GM12891 (cell line): Measurements from ENCODE around the gene CBFA2T3.
"Not testable (repeated sequence)": the region's sequence is repeated elsewhere in the genome, so short reads cannot be mapped to it uniquely, and the experiment has no call there.

Experiments used
- DNase-seq: peaks from one replicate; pipeline ENCODE4 v3.0.0; 2011; ENCODE audit warnings: low spot score; ENCODE audit not compliant: insufficient read length
- FAIRE-seq: peaks from 2 replicates; lab custom pipeline; 2011; peaks lifted over from hg19 to GRCh38; lab: Jason Lieb, UNC
- PAX5 ChIP-seq: IDR thresholded peaks from 2 replicates; pipeline ENCODE4 v1.6.1; 2011; ENCODE audit warnings: low read length, moderate library complexity, mild to moderate bottlenecking; ENCODE audit not compliant: insufficient read depth, severe bottlenecking
- POLR2A ChIP-seq: IDR thresholded peaks from 2 replicates; pipeline ENCODE4 v1.6.1; 2011; ENCODE audit warnings: low read depth, low read length, control low read depth
- POLR2AphosphoS5 ChIP-seq: IDR thresholded peaks from 2 replicates; pipeline ENCODE4 v1.6.1; 2011; ENCODE audit warnings: low read depth, low read length, control low read depth
- POU2F2 ChIP-seq: IDR thresholded peaks from 2 replicates; pipeline ENCODE4 v1.6.1; 2011; ENCODE audit warnings: low read depth, mild to moderate bottlenecking, control low read depth, low read length, moderate library complexity
- SPI1 ChIP-seq: IDR thresholded peaks from 2 replicates; pipeline ENCODE4 v1.6.1; 2011; ENCODE audit warnings: low read depth, low read length, control low read depth
- TAF1 ChIP-seq: IDR thresholded peaks from 2 replicates; pipeline ENCODE4 v1.6.1; 2011; ENCODE audit warnings: low read depth, low read length, control low read depth

The CBFA2T3 gene

GRCh38 chr16:89011909-89012621 lies 35.1 kb upstream of the CBFA2T3 start:
- DNase-seq (no peak), FAIRE-seq (no peak)

GRCh38 chr16:89010210-89010925 lies 33.4 kb upstream of the CBFA2T3 start:
- no peak for TF ChIP-seq POLR2A
- no peak for TF ChIP-seq SPI1
- TF ChIP-seq PAX5: no peak
- no peak for TF ChIP-seq TAF1
- no peak for TF ChIP-seq POLR2AphosphoS5
- no peak for TF ChIP-seq POU2F2
- FAIRE-seq (no peak), DNase-seq (no peak)

More at GRCh38 chr16:89011909-89012621, 35.1 kb upstream of the CBFA2T3 start:
- TF ChIP-seq PAX5 (no peak), POU2F2 (no peak), TAF1 (no peak), SPI1 (no peak), POLR2AphosphoS5 (no peak), POLR2A (no peak)

- DNase-seq (no peak), FAIRE-seq (no peak)
- TF ChIP-seq POU2F2 (no peak), PAX5 (no peak), TAF1 (no peak), SPI1 (no peak), POLR2A (no peak), POLR2AphosphoS5 (no peak)
Observed at GRCh38 chr16:89009343-89010209, 32.6 kb upstream of the CBFA2T3 start.

DNA sequence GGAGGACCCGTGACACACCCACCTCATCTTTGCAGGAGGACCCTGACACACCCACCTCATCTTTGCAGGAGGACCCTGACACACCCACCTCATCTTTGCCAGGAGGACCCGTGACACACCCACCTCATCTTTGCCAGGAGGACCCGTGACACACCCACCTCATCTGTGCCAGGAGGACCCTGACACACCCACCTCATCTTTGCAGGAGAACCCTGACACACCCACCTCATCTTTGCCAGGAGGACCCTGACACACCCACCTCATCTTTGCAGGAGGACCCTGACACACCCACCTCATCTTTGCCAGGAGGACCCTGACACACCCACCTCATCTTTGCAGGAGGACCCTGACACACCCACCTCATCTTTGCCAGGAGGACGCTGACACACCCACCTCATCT lies 31.8 kb upstream of the CBFA2T3 start:
- not testable (repeated sequence) for DNase-seq
- peak; percentile 50 for FAIRE-seq

GRCh38 chr16:89007371-89008249 lies 30.6 kb upstream of the CBFA2T3 start:
- FAIRE-seq (no peak), DNase-seq (no peak)
- TF ChIP-seq POU2F2: no peak
- TF ChIP-seq POLR2AphosphoS5: no peak
- no peak for TF ChIP-seq POLR2A
- TF ChIP-seq PAX5: no peak
- no peak for TF ChIP-seq SPI1
- no peak for TF ChIP-seq TAF1

GRCh38 chr16:89006036-89006752 lies 29.2 kb upstream of the CBFA2T3 start:
- TF ChIP-seq SPI1: no peak
- no peak for TF ChIP-seq POU2F2
- no peak for TF ChIP-seq POLR2A
- TF ChIP-seq PAX5: no peak
- TF ChIP-seq TAF1: no peak
- no peak for TF ChIP-seq POLR2AphosphoS5
- FAIRE-seq (no peak), DNase-seq (no peak)

DNA sequence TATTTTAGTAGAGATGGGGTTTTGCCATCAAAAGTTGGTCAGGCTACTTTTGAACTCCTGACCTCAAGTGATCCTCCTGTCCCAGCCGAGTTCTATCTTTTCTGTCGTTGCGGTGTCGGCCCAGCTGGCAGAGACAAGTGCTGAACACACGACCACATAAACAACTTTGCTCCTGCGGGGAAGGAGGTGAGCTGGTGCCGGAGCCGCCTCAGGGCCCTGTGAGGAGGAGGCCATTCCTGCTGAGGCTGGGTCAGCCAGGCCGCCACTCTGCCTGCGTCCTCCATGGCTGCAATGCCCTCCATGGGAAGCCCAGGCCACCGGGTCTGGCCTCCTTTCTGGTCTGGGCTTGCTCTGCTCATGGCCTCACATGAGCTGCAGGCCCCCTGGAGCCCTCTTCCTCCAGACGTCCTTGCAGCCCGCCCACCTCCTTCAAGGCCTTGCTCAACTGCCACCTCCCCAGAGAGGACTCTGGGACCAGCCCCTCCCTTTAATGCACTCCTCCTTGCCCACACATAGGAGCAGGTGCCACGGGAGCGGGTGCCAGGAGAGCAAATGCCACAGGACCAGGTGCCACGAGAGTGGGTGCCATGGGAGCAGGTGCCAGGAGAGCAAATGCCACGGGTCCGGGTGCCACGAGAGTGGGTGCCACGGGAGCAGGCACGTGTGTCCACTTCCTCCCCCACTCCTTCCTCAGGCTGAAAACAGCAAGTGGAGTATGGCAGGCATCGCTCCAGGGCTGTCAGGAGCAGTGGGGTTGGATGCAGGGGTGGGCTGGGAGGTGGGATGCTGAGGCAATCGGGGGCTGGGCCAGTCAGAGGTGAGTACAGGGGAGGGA lies 28.4 kb upstream of the CBFA2T3 start:
- TF ChIP-seq POLR2A (no peak), POLR2AphosphoS5 (no peak), SPI1 (no peak), TAF1 (no peak), POU2F2 (no peak), PAX5 (no peak)
- DNase-seq (no peak), FAIRE-seq (no peak)

DNA sequence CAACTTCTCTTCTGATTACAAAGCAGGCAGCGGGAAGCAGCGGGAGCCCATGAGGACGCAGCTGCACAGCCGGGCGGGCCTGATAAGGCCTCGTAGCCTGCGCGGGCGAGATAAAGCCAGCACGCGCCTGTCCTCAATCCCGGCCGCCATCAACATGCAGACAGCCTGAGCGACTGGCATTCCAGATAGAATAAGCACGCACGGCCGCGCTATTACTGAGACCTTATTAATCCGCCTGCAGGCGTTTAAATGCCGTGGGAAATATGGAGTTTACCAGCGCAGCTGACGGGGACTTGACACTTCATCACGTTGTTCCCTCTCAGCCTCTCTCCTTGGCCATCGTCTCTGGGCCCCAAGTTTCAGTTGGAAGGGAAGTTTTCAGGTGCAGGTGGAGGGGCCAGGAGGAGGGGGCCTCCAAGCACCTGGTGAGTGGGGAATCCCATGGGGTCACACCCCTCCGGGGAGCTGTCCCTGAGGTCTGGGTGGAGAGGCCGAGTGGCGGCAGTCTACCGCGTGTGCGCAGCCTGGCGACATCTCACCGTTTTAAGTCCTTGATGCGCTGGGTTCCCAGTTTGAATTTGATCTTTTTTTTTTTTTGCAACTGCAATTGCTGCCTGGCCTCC lies 27.3 kb upstream of the CBFA2T3 start:
- no peak for DNase-seq
- FAIRE-seq: peak; percentile 66
- no peak for TF ChIP-seq POLR2AphosphoS5
- no peak for TF ChIP-seq POU2F2
